GM19035 (cell line): ENCODE data around the gene ACSL3.
"Not testable (repeated sequence)": the region's sequence is repeated elsewhere in the genome, so short reads cannot be mapped to it uniquely, and the experiment has no call there.

ENCODE experiments used
- ATAC-seq: cut with Tn5 transposase; IDR thresholded peaks from one replicate; pipeline ENCODE4 v1.9.1; 2021; ENCODE audit not compliant: unreplicated experiment

The ACSL3 gene

DNA sequence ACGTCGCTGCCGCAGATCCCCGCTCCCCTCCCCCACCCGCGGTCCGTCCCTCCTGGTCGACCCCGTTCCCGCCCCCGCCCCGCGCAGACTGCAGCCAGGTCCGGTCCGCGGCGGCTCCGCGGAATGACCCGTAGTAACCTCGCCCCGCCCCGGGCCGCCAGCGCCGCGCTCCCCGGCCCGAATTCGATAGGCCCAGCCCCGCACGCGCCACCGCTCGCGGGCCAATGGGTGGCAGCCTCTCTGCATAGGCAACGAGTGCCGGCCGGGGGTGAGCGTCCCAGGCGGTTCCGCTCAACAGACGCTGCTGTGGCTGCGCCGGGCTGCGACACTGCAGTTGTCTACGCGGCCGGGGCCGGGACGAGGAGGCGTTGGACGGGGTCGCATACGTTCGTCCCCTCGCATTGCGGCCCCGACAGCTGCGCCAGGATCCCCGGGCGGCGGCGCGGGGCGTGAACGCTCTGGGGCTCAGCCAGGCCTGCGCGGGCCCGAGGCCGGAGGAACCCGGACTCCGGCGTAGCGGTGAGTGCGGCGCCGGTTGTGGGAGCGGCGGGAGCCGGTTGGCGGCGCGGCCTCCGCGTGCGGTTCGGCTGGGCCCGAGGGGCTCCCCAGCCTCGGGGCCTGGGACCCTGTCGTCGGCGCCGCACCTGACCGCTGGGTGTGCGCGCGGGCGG lies at the start of gene ACSL3:
Gene ACSL3 (plus strand): TSS at position 297 of the 671 bp plus-strand sequence. CDS start 47,737 bp downstream, outside the sequence.
- peak; percentile 97 for ATAC-seq

GRCh38 chr2:222811828-222812227 lies 49.0 kb upstream of the ACSL3 start:
- ATAC-seq: no peak

DNA sequence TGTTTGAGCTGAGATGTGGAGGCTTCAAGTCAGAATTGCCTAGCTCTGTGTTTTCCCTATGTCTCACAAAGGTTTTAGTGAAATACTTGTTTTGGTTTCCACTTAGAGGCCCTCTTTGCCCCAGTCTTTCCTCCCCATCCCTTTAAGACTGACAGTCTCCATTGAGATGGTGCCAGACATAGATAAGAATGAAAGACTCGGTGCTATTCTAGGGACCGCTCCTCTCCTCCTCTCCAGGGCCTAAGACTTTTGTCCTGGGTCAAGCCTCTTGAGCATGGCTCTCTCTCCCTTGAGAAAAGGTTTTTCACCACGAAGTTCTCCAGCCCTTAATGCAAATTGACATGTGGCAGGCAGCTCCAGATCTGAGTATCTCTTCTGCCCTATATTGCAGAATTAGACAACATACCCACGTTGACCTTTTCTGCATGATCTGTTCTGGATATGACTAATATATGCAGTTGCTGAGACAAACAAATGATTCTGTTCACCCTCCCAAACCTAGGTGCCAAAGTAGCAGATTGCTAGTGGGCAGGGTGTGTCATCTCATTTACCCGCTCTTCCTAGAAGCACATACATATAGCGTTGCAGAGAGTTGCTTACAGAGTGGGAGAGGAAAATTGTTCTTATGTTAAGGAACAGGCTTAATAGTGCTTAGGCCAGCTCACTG lies 47.5 kb upstream of the ACSL3 start:
- peak; percentile 97 for ATAC-seq

GRCh38 chr2:222819722-222820333 lies 41.0 kb upstream of the ACSL3 start:
- ATAC-seq: no peak

DNA sequence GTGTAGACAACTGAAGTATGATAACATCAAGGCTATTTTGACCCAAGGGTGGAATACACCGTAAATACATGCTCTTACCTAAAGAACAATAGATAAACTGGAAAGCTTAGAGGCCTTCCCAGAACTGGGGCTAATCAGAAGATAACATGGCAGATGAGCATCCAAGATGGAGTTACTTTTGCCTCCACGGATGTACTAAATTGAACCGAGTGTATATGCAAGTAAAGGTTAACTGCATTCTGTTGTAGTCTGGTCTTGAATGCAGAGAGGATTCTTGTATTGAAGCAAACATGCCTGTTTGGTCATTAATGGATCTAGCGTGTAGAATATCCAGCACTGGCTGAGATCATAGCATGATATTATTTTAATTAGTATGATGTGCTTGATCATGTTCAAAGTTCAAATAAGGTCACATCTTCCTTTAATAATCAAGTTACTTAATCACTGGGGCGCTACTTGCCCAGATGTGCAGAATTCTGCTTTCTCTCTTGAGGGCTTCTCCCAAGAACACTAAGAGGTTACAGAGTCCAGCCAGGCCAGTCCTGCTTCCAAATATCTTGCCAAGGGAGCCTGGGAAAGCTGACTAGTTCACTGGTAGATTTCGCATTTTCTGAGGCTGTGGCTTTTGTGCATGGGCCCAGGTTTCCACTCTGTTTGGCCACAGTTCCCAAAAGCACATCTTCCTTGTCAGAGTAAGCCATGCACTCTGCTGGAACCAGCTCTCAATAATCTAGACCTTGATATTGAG lies 37.5 kb upstream of the ACSL3 start:
- no peak for ATAC-seq

GRCh38 chr2:222825031-222825430 lies 35.8 kb upstream of the ACSL3 start:
- no peak for ATAC-seq

DNA sequence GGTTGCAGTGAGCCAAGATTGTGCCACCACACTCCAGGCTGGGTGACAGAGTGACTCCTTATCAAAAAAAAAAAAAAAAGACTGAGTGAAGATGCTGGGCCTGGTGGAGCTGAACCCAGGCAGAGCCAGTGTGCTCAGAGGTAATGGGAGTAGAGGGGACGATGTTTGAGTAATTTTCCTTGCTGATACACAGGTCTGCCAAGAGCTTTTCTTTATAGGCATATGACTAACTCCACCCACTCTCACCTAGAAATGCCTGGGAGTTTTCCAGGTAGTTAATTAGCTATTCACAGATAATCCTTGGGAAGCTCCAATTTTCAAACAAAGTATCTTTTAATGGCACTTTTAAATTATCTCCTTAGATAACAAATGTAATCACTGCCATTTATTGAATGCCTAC lies 33.4 kb upstream of the ACSL3 start:
- no peak for ATAC-seq

GRCh38 chr2:222828572-222828971 lies 32.3 kb upstream of the ACSL3 start:
- no peak for ATAC-seq

GRCh38 chr2:222830164-222830563 lies 30.7 kb upstream of the ACSL3 start:
- ATAC-seq: no peak

DNA sequence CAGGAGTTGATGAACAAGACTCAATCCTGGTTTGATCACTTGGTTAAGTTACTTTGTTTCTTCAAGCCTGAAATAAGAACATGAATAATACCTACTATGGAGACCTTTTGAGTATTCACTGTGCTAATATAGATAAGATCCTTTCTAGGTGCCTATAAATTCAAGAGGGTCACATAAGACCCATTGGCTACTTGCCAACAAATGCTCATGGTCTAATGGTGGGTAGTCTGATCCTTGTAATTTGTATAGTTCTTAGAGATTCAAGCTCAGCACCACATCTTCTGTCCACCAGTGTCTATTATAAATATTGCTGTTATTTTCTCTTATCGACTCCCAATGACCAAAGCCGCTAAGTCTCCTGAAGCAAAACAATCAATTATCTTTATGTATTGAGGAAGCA lies 27.4 kb upstream of the ACSL3 start:
- no peak for ATAC-seq

DNA sequence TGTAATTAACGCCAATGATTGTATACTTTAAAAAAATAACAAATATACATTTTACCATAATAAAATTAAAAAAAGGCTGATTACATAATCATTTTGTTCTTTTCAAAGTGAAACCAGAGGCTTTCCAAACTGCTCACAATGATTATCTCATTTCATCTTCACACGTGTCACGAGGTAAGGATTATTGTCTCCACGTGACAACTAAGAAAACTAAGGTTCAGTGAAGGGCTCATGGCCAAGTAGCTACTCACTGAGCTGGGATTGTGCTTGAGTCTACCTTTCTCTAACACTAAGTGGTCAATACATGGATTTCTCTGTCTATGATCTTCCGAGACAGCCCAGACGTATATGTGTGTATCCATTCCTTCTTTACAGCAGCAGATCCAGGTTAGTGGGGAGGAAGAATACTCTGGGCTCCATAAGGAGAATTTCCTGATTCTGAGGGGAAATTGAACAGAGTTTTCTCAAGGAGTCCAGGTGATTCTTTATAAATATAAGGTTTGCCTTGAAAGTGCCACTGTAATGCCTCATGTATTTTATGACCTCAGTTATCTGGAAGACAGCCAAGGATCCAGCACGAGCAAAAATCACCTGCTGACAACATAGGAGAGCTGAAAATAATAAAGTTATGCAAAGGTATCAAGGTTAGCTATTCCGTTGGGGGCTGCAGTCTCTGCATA lies 25.6 kb upstream of the ACSL3 start:
- ATAC-seq: no peak

- ATAC-seq: no peak
Measured at GRCh38 chr2:222835823-222836151, 25.0 kb upstream of the ACSL3 start.

GRCh38 chr2:222837643-222838056 lies 23.2 kb upstream of the ACSL3 start:
- no peak for ATAC-seq

DNA sequence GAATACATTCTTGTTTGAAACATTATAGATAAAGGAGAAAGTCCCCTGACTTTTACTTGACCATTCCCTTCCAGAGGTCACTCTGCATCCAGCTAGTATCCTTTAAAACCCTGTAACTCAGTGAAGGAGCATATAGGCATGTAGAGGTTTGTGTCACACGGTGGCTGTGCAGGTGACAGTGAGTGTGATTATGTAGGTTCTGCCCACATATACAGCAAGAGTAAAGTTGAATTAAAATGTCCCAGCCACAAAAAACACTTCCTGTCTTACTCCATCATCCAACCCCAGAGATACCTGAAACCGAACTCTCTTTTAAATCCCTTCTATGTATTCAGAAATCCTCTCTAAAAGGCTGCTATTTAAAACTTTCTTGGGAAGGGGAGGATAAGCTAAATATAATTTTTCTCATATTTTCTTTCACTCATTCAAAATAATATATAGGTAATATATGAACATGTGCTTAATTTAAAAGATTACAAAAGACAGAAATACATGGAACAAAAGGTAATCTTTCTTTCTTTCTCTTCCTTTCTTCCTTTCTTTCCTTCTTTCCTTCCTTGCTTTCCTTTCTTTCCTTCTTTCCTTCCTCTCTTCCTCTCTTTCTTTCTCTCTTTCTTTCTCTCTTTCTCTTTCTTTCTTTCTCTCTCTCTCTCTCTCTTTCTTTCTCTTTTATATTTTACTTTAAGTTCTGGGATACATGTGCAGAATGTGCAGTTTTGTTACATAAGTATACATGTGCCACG lies 20.6 kb upstream of the ACSL3 start:
- no peak for ATAC-seq

GRCh38 chr2:222842491-222843174 lies 18.2 kb upstream of the ACSL3 start:
- no peak for ATAC-seq

GRCh38 chr2:222844323-222844722 lies 16.5 kb upstream of the ACSL3 start:
- ATAC-seq: no peak

DNA sequence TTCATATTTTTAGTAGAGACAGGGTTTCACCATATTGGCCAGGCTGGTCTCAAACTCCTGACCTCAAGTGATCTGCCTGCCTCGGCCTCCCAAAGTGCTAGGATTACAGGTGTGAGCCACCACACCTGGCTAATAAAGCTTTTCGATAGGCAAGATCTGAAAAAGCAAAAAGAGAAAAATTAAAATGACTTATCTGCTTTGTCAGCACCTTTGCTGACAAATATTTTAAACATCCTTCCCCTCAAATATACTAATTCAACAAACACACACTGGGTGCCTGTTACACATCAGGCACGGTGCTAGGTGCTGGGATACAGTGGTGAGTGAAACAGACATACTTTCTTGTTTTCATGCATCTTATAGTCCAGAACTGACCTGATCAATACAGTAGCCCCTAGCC lies 15.5 kb upstream of the ACSL3 start:
- not testable (repeated sequence) for ATAC-seq

GRCh38 chr2:222846003-222846402 lies 14.8 kb upstream of the ACSL3 start:
- no peak for ATAC-seq

- ATAC-seq: not testable (repeated sequence)
Measured at GRCh38 chr2:222848031-222848430, 12.8 kb upstream of the ACSL3 start.

GRCh38 chr2:222848862-222849261 lies 12.0 kb upstream of the ACSL3 start:
- ATAC-seq: no peak
